AG04450 (cell line): Measurements from ENCODE around the gene GRB2. TPM values are rescaled to one million over a fixed set of nuclear protein-coding genes. Genes with fewer than 3 reads are reported as not detected.
"Not testable (repeated sequence)": the region's sequence is repeated elsewhere in the genome, so short reads cannot be mapped to it uniquely, and the experiment has no call there.

ENCODE experiments used
- CTCF ChIA-PET: fragments of 300-600, 350-600 bp; formaldehyde crosslinking; extraction: SDS; loops from one replicate; lab custom pipeline; 2022; ENCODE audit warnings: antibody characterized with exemption, inconsistent platforms; lab: Charles Lee
- POLR2A ChIA-PET: fragments of 350-600 bp; formaldehyde crosslinking; extraction: SDS; loops from one replicate; lab custom pipeline; 2021; ENCODE audit warnings: antibody characterized with exemption, inconsistent platforms; lab: Yijun Ruan, JAX
- DNase-seq: peaks from one replicate; pipeline ENCODE4 v3.0.0-alpha.2; 2011; ENCODE audit warnings: low read depth, low spot score
- H3K27ac ChIP-seq: one replicate; pipeline ENCODE4 v1.5.1; 2012; ENCODE audit warnings: low read depth, low read length, control low read depth
- H3K27me3 ChIP-seq: one replicate; pipeline ENCODE4 v1.6.0; 2012; ENCODE audit warnings: low read length; ENCODE audit not compliant: control insufficient read depth, insufficient read depth
- H3K4me3 ChIP-seq: 2 replicates; pipeline ENCODE4 v1.5.1; 2011; ENCODE audit warnings: mild to moderate bottlenecking, low read depth, low read length, control low read depth
- H3K9me3 ChIP-seq: 2 replicates; pipeline ENCODE4 v1.5.1; 2012; ENCODE audit warnings: low read length; ENCODE audit not compliant: control insufficient read depth, insufficient read depth
- polyA plus RNA-seq: library from polyadenylated mRNA; depleted of rRNA; stranded (reverse); fragments of >200 nt; gene quantifications from 2 replicates; pipeline ENCODE4 v1.2.3, GENCODE V29; 2011
- TF ChIP-seq, protein P1 (sequence below): IDR thresholded peaks from 2 replicates; pipeline ENCODE4 v1.5.1; 2011; ENCODE audit warnings: low read depth, low read length, control low read depth, inconsistent platforms

The GRB2 gene
- polyA plus RNA-seq, 1 experiment: 63.8 TPM

DNA sequence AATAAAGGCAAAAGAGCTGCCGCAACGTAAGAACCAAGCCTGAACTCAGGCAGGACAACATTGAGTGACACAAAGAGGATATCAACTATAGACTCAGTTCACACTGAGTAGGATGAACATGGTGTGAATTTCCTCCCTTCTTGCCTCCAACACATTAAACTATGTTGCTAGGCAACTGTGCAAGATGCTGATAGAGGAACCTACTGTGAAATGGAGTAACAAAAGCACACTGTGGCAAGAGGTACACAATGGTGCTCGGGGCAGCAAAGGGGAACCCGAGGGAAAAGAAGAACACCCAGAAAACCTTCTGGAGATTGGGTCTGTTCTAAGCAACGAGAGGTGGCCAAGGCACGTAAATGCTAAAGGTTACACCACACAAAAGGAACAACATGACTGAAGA is 34.1 kb downstream of the GRB2 start:
- Histone ChIP-seq H3K9me3 (no peaks in the 10 kb centered on the region), H3K27me3 (no peaks in the 10 kb centered on the region), H3K4me3 (no peak overlapping the region), H3K27ac (no peak overlapping the region)
- TF ChIP-seq, protein P1, sequence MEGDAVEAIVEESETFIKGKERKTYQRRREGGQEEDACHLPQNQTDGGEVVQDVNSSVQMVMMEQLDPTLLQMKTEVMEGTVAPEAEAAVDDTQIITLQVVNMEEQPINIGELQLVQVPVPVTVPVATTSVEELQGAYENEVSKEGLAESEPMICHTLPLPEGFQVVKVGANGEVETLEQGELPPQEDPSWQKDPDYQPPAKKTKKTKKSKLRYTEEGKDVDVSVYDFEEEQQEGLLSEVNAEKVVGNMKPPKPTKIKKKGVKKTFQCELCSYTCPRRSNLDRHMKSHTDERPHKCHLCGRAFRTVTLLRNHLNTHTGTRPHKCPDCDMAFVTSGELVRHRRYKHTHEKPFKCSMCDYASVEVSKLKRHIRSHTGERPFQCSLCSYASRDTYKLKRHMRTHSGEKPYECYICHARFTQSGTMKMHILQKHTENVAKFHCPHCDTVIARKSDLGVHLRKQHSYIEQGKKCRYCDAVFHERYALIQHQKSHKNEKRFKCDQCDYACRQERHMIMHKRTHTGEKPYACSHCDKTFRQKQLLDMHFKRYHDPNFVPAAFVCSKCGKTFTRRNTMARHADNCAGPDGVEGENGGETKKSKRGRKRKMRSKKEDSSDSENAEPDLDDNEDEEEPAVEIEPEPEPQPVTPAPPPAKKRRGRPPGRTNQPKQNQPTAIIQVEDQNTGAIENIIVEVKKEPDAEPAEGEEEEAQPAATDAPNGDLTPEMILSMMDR: no peak
- no peak for DNase-seq
- ChIA-PET CTCF (interaction anchor here (0.8 kb wide), 1 partner anchor 48 kb away, joined by 3 read pairs; no protein-coding TSS in a partner anchor), POLR2A (no interaction called here)

DNA sequence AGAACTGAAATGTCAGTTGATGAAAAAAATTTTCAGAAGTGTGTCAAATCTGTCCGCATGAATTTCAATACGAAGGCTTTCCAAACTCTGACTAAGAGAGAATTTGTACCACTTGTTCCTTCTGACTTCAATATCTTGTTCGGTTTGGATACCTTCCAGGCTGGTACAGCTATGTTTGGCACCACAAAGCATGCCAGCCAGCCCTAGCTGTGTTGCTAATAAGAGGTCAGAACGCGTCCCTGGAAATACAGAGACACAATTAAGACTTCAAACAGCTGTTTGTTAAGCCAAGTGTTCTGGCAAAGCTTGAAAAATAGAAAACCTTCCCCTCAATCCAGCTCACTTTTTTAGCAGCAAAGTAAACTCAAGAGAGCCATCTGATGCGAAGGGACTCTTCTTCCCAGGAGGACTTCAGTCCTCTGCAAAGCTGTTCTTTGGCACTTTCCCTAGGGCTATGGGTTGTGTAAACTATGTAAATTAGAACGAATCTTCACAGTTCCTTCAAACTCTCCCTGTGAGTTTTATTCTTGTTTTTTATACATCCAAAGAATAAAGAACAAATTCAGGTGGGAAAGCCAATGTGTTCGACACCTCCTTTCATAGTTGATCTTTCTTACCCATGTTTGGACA is 35.1 kb downstream of the GRB2 start:
- no peak overlapping the region for H3K27ac ChIP-seq
- H3K4me3 ChIP-seq: no peak overlapping the region
- no peaks in the 10 kb centered on the region for H3K9me3 ChIP-seq
- DNase-seq: no peak
- TF ChIP-seq, protein P1: no peak
- ChIA-PET CTCF (interaction anchor here (0.6 to 1.2 kb wide), 4 partner anchors 10 to 100 kb away, joined by 3 to 8 read pairs (median 3); partner anchors contain the start of gene MIF4GD), POLR2A (no interaction called here)
- no peaks in the 10 kb centered on the region for H3K27me3 ChIP-seq

DNA sequence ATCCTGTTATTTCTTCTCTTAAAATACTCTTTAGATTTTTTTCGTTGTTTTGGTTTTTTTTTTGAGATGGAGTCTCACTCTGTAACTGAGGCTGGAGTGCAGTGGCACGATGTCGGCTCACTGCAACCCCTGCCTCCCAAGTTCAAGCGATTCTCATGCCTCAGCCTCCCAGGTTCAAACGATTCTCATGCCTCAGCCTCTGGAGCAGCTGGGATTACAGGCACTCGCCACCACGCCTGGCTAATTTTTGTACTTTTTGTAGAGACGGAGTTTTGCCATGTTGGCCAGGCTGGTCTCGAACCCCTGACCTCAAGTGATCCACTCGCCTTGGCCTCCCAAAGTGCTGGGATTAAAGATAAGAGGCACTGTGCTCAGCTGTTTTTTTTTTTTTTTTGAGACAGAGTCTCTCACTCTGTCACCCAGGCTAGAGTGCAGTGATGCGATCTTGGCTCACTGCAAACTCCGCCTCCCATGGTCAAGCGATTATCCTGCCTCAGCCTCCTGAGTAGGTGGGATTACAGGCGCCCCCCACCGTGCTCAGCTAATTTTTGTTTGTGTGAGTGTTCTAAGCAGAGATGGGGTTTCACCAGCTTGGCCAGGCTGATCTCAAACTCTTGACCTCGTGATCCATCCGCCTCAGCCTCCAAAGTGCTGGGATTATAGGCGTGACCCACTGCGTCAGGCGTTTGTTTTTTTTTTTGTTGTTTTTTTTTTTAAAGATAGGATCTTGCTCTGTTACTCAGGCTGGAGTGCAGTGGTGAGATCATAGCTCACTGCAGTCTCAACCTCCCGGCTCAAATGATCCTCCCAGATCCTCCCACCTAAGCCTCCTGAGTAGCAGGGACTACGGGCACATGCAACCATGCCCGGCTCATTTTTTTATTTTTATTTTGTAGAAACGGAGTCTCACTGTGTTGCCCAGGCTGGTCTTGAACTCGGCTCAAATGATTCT is 37.4 kb downstream of the GRB2 start:
- H3K27ac ChIP-seq, H3K4me3 ChIP-seq, DNase-seq, H3K27me3 ChIP-seq, H3K9me3 ChIP-seq: not testable (repeated sequence)
- ChIA-PET CTCF (interaction anchor here (0.6 to 1.6 kb wide), 2 partner anchors 9 to 45 kb away, joined by 6 read pairs; no protein-coding TSS in a partner anchor), POLR2A (interaction anchor here (0.6 kb wide), 2 partner anchors 51 to 332 kb away, joined by 3 read pairs; no protein-coding TSS in a partner anchor)

DNA sequence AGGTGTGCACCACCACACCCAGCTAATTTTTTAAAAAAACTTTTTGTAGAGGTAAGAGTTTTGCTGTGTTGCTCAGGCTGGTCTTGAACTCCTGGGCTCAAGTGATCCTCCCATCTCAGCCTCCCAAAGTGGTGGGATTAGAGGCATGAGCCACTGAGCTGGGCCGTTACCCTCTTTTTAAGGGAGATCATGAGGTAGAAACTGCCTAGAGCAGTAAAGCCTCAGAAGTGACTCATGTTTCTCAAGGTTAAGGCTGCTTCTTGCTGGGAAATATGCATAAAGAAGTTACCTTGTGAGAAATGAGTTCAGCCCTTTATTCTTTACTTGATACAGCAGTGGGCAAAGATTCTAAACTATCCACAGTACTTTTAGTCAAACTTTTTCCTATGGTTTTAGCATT is 38.2 kb downstream of the GRB2 start:
- POLR2A ChIA-PET: no interaction called here

DNA sequence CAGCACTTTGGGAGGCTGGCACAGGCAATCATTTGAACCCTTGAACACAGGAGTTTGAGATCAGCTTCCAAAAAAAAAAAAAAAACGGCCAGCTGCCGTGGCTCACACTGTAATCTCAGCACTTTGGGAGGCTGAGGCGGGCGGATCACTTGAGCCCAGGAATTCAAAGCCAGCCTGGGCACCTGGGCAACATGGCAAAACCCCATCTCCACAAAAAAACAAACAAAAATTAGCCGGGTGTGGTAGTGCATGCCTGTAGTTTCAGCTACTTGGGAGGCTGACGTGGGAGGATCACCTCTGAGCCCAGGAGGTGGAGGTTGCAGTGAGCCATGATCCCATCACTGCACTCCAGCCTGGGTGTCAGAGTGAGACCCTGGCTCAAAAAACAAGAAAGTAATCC is 39.0 kb downstream of the GRB2 start:
- CTCF ChIA-PET: interaction anchor here (1.7 kb wide), 1 partner anchor 44 kb away, joined by 7 read pairs; no protein-coding TSS in a partner anchor
- no peak overlapping the region for H3K4me3 ChIP-seq
- H3K27ac ChIP-seq: no peak overlapping the region

More for the DNA sequence above, 38.2 kb downstream of the GRB2 start:
- no peak for DNase-seq
- Histone ChIP-seq H3K4me3 (no peak overlapping the region), H3K27me3 (no peaks in the 10 kb centered on the region), H3K27ac (no peak overlapping the region), H3K9me3 (no peaks in the 10 kb centered on the region)
- CTCF ChIA-PET: interaction anchor here (1.7 kb wide), 1 partner anchor 44 kb away, joined by 7 read pairs; no protein-coding TSS in a partner anchor
- TF ChIP-seq, protein P1: no peak

More for the DNA sequence above, 39.0 kb downstream of the GRB2 start:
- no peak for DNase-seq
- Histone ChIP-seq H3K27me3 (no peaks in the 10 kb centered on the region), H3K9me3 (no peaks in the 10 kb centered on the region)
- TF ChIP-seq, protein P1: no peak
- POLR2A ChIA-PET: no interaction called here
